ENCODE measurements around the gene MRTFA. TPM values are rescaled to one million over a fixed set of nuclear protein-coding genes. Genes with fewer than 3 reads are reported as not detected.

MRTFA gene
- polyA plus RNA-seq, 1 of the 3 experiments (the other 2 are of a cell fraction) = 5.8 TPM

GRCh38 chr22:40685406-40685805 is 48.9 kb upstream of the MRTFA start:
- no peak for DNase-seq
- H2AFZ ChIP-seq (ENCODE audit: low read depth) = no peak overlapping the region
- no peak for TF ChIP-seq MEF2A (IDR thresholded peaks at IDR 0.05; ENCODE audit: borderline replicate concordance, low read depth)
- TF ChIP-seq NFIC (IDR thresholded peaks at IDR 0.05; ENCODE audit: borderline replicate concordance) = no peak
- no peak for TF ChIP-seq RFX5 (IDR thresholded peaks at IDR 0.05; ENCODE audit: low read length)
- no peak for TF ChIP-seq TEAD4 (IDR thresholded peaks at IDR 0.05; ENCODE audit: borderline replicate concordance, insufficient read depth)
- TF ChIP-seq JUND (IDR thresholded peaks at IDR 0.05) = no peak
- no peak for TF ChIP-seq EP300 (IDR thresholded peaks at IDR 0.05; ENCODE audit: borderline replicate concordance in 1 of 2, low read depth in 1 of 2, low read length in 1 of 2)
- TF ChIP-seq TAF1 (IDR thresholded peaks at IDR 0.05; ENCODE audit: borderline replicate concordance, low read depth, low read length) = no peak
- no peak for TF ChIP-seq TCF12 (IDR thresholded peaks at IDR 0.05)
- no peak for TF ChIP-seq GATA2 (CRISPR knock-in tag; IDR thresholded peaks at IDR 0.05)
- TF ChIP-seq RXRA (IDR thresholded peaks at IDR 0.05; ENCODE audit: borderline replicate concordance, low read depth) = no peak
- TF ChIP-seq ZBTB33 (IDR thresholded peaks at IDR 0.05; ENCODE audit: borderline replicate concordance, low read depth) = no peak
- TF ChIP-seq YY1 (IDR thresholded peaks at IDR 0.05; ENCODE audit: low read depth) = no peak
- no peak for TF ChIP-seq SIN3A (IDR thresholded peaks at IDR 0.05; ENCODE audit: borderline replicate concordance, low read depth, low read length)
- no peak for TF ChIP-seq NRF1 (IDR thresholded peaks at IDR 0.05; ENCODE audit: low read depth, low read length)
- no peak for TF ChIP-seq FOXM1 (IDR thresholded peaks at IDR 0.05; ENCODE audit: low read depth)
- TF ChIP-seq GABPA (IDR thresholded peaks at IDR 0.05; ENCODE audit: low read depth) = no peak
- no peaks in the 10 kb centered on the region for H3K27me3 ChIP-seq (ENCODE audit: insufficient read depth)
- ChIA-PET POLR2A (no interaction called here), CTCF (interaction anchor here (0.9 to 4.5 kb wide), 3 partner anchors 23 to 248 kb away, joined by 3 to 41 read pairs (median 4); no protein-coding TSS in a partner anchor)
- H3K36me3 ChIP-seq (replicated peaks in 1 of 2; ENCODE audit: control insufficient read depth in 1 of 2, insufficient read depth in 2 of 2, low read length in 1 of 2) = no peaks in the 10 kb centered on the region
- H3K9me2 ChIP-seq = no peaks in the 10 kb centered on the region
- WGBS (ENCODE audit: low lambda C conversion rate) = 92% methylated on average over 3 of the region's 3 CpGs
- no peaks in the 10 kb centered on the region for H3K79me2 ChIP-seq (ENCODE audit: insufficient read depth)
- H3K27ac ChIP-seq (ENCODE audit: low read depth in 2 of 2, low read length in 1 of 2) = no peak overlapping the region
- H3K4me2 ChIP-seq = no peak overlapping the region
- no peak overlapping the region for H3K9ac ChIP-seq
- H3K4me3 ChIP-seq (ENCODE audit: low read depth in 2 of 2, low read length in 1 of 2) = no peak overlapping the region
- no peaks in the 10 kb centered on the region for H3K9me3 ChIP-seq
- peaks cover 0 to 5% of the 10 kb centered on the region in 2 experiments; a peak in 2 of 4 replicates for H3K4me1 ChIP-seq (ENCODE audit: control insufficient read depth in 1 of 2, insufficient read depth in 2 of 2, low read depth in 1 of 2, low read length in 1 of 2)
- H3F3A ChIP-seq (replicated peaks; ENCODE audit: insufficient read depth) = no peaks in the 10 kb centered on the region
- H4K20me1 ChIP-seq (ENCODE audit: insufficient read depth) = no peaks in the 10 kb centered on the region

- Histone ChIP-seq H3K27ac (ENCODE audit: low read depth in 2 of 2, low read length in 1 of 2) (no peak overlapping the region), H4K20me1 (ENCODE audit: insufficient read depth) (no peaks in the 10 kb centered on the region), H3F3A (replicated peaks; ENCODE audit: insufficient read depth) (no peaks in the 10 kb centered on the region), H2AFZ (ENCODE audit: low read depth) (no peak overlapping the region), H3K36me3 (replicated peaks in 1 of 2; ENCODE audit: control insufficient read depth in 1 of 2, insufficient read depth in 2 of 2, low read length in 1 of 2) (no peaks in the 10 kb centered on the region), H3K79me2 (ENCODE audit: insufficient read depth) (no peaks in the 10 kb centered on the region), H3K4me3 (ENCODE audit: low read depth in 2 of 2, low read length in 1 of 2) (no peak overlapping the region), H3K4me2 (no peak overlapping the region), H3K9ac (no peak overlapping the region), H3K27me3 (ENCODE audit: insufficient read depth) (no peaks in the 10 kb centered on the region), H3K9me2 (no peaks in the 10 kb centered on the region), H3K9me3 (no peaks in the 10 kb centered on the region), H3K4me1 (ENCODE audit: control insufficient read depth in 1 of 2, insufficient read depth in 2 of 2, low read depth in 1 of 2, low read length in 1 of 2) (peaks cover 0 to 10% of the 10 kb centered on the region in 2 experiments; a peak in 2 of 4 replicates)
- no peak for TF ChIP-seq YY1 (IDR thresholded peaks at IDR 0.05; ENCODE audit: low read depth)
- no peak for TF ChIP-seq GABPA (IDR thresholded peaks at IDR 0.05; ENCODE audit: low read depth)
- TF ChIP-seq PBX3 (IDR thresholded peaks at IDR 0.05) = no peak
- TF ChIP-seq TAF1 (IDR thresholded peaks at IDR 0.05; ENCODE audit: borderline replicate concordance, low read depth, low read length) = no peak
- TF ChIP-seq EP300 (IDR thresholded peaks at IDR 0.05; ENCODE audit: borderline replicate concordance in 1 of 2, low read depth in 1 of 2, low read length in 1 of 2) = no peak
- ChIA-PET POLR2A (no interaction called here), CTCF (interaction anchor here (4.5 kb wide), 1 partner anchor 75 kb away, joined by 41 read pairs; no protein-coding TSS in a partner anchor)
- no peak for DNase-seq
- 95% methylated on average over 9 of the region's 9 CpGs for WGBS (ENCODE audit: low lambda C conversion rate)
Observed at GRCh38 chr22:40684728-40685127, 48.2 kb upstream of the MRTFA start.

All from SK-N-SH (cell line).